GM13977 (cell line): ENCODE measurements around the gene ITM2C.

Experiments
- DNase-seq: peaks from one replicate; pipeline ENCODE4 v3.0.0; 2012; ENCODE audit warnings: low spot score
- CTCF ChIP-seq: IDR thresholded peaks from 2 replicates; pipeline ENCODE4 v1.5.1; 2012; ENCODE audit warnings: mild to moderate bottlenecking, control low read depth; ENCODE audit not compliant: insufficient read depth; ENCODE audit errors: extremely low read depth, missing control alignments
- in situ Hi-C: fragments of 300-500 bp; cut with MboI; formaldehyde crosslinking; loops from one replicate; pipeline ENCODE4 v1.12.0; 2022; ENCODE audit warnings: low sequenced_read_pairs, low pct_unique_long_range_greater_than_20kb, mixed read lengths, inconsistent platforms; ENCODE audit not compliant: unreplicated experiment

The ITM2C gene

GRCh38 chr2:230898016-230898712, 33.4 kb downstream of the ITM2C start:
- in situ Hi-C loops, result no loop called here
- DNase-seq, result no peak
- TF ChIP-seq CTCF, result no peak

GRCh38 chr2:230898713-230899091, 34.0 kb downstream of the ITM2C start:
- TF ChIP-seq CTCF, result no peak
- in situ Hi-C loops, result no loop called here
- no peak for DNase-seq

- DNase-seq, result no peak
- TF ChIP-seq CTCF, result no peak
- in situ Hi-C loops, result no loop called here
These were observed 34.5 kb downstream of the ITM2C start for GRCh38 chr2:230899287-230899686.

GRCh38 chr2:230899786-230900185, 35.0 kb downstream of the ITM2C start:
- no peak for DNase-seq
- in situ Hi-C loops, result loop anchor here (5.0 to 10.0 kb wide), 2 partner anchors 93 to 155 kb away; partner anchors contain the start of gene PSMD1
- TF ChIP-seq CTCF, result no peak

GRCh38 chr2:230900336-230900995, 35.7 kb downstream of the ITM2C start:
- DNase-seq, result no peak
- TF ChIP-seq CTCF, result no peak
- in situ Hi-C loops, result loop anchor here (5.0 to 10.0 kb wide), 2 partner anchors 92 to 154 kb away; partner anchors contain the start of gene PSMD1

GRCh38 chr2:230901006-230901405, 36.3 kb downstream of the ITM2C start:
- DNase-seq, result no peak
- in situ Hi-C loops, result loop anchor here (5.0 to 10.0 kb wide), 2 partner anchors 91 to 154 kb away; partner anchors contain the start of gene PSMD1

More at GRCh38 chr2:230901006-230901405, 36.3 kb downstream of the ITM2C start:
- TF ChIP-seq CTCF, result no peak
